Activated T-cell treated with anti-CD3 and anti-CD28 coated beads for 24 hours (primary cell): Measurements from ENCODE around the gene DNAH12.
"Not testable (repeated sequence)": the region's sequence is repeated elsewhere in the genome, so short reads cannot be mapped to it uniquely, and the experiment has no call there.

ENCODE experiments used
- DNase-seq: peaks from one replicate; pipeline ENCODE4 v3.0.0-alpha.2; 2020; ENCODE audit warnings: low read depth

DNAH12 gene

GRCh38 chr3:57538465-57538864 lies 5.7 kb downstream of the DNAH12 start:
- no peak for DNase-seq

DNA sequence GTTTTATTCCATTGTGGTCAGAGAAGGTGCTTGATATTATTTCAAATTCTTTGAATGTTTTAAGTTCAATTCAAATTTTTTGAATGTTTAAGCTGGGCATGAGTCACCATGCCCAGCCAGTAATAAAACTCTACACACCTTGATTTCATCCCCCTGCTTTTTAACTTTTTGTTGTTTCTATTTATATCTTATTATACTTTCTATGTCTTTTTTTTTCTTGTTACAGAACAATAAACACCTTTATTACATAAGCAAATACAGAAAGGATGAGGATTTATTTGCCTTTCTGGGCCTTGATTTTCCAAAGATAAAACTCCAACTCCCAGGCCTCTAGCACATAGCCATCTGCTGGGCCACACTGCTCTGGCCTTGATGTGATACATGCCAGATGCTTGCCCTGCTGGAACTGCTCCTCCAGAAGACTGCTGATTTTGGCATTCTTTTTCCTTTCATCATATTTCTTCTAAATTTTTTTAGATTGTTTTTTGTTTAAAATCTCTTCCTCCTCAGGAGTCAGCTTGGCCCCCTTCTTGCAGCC lies 14.0 kb downstream of the DNAH12 start:
- DNase-seq = no peak

DNA sequence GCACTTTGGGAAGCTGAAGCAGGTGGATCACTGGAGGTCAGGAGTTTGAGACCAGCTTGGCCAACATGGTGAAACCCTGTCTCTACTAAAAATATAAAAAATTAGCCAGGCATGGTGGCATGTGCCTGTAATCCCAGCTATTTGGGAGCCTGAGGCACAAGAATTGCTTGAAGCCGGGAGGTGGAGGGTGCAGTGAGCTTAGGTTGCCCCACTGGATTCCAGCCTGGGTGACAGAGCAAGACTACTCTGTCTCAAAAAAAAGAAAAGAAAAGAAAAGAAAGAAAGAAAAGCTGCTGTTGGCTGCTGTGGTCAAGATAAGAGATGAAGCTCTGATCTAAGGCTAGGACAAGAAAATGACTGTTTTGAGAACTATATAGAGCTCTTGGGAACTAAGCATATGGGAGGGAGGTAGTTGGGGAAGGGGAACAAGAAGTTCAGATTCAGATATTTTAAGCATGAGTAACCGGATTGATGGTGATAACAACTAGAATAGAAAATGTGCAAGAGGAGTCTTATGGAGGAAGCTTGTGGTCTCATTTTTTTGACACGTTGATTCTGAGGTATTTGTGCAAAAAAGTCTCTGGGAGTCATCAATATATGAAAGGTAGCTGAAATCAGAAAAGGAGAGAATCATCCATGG lies 25.7 kb downstream of the DNAH12 start:
- DNase-seq = no peak

- no peak for DNase-seq
Observed at GRCh38 chr3:57512166-57512565, 32.0 kb downstream of the DNAH12 start.

DNA sequence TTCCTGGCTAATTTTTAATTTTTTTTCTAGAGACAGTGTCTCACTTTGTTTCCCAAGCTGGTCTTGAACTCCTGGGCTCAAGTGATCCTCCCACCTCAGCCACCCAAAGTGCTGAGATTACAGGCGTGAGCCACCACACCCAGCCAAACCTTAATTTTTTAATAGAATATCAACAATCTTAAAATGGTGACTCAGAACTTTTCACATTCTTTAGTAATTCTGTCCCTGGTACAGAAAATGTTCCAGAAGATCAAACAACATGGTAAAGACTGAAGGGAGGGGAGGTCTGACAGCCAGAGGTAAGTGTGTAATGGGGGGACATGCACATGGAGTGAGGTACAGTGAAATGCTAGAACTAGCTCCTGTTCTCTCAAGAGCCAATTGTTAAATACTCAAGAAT lies 38.2 kb downstream of the DNAH12 start:
- no peak for DNase-seq

DNA sequence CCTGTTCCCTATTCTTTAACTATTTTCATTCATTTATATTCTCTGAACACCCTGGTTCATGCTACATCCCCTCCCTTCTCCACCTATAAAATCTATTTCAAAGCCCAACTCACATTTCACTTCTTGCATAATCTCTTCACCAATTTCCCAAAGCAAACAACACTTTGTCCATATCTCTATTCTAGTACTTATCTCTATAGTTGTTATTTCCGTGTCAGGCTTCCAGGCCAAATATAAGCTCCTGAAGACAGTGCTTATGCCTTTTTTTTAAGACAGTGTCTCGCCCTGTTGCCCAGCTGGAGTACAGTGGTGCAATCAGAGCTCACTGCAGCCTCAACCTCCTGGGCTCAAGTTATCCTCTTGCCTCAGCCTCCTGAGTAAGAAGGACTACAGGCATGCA lies 43.6 kb downstream of the DNAH12 start:
- DNase-seq = no peak

DNA sequence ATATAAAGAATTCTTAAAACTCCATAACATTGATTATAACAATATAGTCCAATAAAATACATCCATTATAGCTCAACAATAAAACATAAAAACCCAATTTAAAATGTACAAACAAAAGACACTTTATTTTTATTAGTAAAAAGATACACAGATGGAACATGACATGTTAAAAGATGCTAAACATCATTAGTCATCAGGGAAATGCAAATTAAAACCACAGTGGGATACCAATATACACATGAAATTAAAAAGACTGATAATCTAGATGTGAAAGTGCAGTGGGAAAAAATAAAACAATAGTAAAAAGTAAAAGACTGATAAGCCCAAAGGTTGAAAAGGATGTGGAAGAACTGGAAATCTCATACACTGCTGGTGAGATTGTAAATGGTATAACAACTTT lies 46.2 kb downstream of the DNAH12 start:
- DNase-seq = no peak

GRCh38 chr3:57484563-57484962 lies 59.6 kb downstream of the DNAH12 start:
- no peak for DNase-seq

DNA sequence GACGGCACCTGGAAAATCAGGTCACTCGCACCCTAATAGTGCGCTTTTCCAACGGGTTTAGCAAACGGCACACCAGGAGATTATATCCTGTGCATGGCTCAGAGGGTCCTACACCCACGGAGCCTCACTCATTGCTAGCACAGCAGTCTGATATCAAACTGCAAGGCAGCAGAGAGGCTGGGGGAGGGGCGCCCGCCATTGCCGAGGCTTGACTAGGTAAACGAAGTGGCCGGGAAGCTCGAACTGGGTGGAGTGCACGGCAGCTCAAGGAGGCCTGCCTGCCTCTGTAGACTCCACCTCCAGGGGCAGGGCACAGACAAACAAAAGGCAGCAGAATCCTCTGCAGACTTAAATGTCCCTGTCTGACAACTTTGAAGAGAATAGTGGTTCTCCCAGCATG lies 67.0 kb downstream of the DNAH12 start:
- DNase-seq = not testable (repeated sequence)

DNA sequence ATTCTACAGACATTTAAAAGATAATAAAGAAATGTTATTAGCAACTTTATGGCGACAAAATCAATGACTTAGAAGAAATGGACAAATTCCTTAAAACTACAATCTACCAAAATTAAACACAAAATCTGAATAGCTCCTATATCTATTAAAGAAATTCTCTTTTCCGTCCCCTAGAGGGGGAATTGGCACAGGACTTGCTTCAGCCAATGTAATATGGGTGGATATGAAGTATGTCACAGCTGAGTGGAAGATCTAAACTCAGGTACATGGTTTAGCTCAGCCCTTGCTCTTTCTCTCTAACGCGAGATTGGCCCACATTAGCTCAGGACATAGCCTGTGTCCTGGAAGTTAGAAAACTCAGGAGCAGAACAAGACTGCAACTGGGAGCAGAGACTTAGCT lies 79.3 kb downstream of the DNAH12 start:
- DNase-seq = no peak

GRCh38 chr3:57464011-57464410 lies 80.1 kb downstream of the DNAH12 start:
- DNase-seq = no peak

- no peak for DNase-seq
Observed at GRCh38 chr3:57451150-57451846, 92.8 kb downstream of the DNAH12 start.

GRCh38 chr3:57449276-57449847 lies 94.8 kb downstream of the DNAH12 start:
- not testable (repeated sequence) for DNase-seq

- not testable (repeated sequence) for DNase-seq
Observed at GRCh38 chr3:57448489-57448888, 95.7 kb downstream of the DNAH12 start.

GRCh38 chr3:57446318-57446841 lies 97.8 kb downstream of the DNAH12 start:
- DNase-seq = no peak

DNA sequence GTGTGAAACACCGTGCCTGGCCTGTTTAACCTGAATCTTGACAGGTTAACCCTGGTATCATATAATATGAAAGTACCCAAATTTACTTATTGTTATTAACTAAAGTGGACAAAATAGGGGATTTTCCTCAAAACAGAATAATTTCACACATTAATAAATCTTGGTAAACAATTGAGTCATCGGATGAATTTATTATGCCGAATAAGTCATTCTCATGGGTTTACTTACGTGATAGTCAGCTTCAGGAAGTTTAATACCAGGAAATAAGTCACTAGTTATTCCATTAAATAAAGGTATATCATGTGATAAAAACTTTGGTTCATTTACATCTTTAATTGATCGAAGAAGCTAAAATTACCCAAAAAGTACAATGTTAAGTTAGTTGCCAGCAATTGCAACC lies 99.7 kb downstream of the DNAH12 start:
- no peak for DNase-seq

DNA sequence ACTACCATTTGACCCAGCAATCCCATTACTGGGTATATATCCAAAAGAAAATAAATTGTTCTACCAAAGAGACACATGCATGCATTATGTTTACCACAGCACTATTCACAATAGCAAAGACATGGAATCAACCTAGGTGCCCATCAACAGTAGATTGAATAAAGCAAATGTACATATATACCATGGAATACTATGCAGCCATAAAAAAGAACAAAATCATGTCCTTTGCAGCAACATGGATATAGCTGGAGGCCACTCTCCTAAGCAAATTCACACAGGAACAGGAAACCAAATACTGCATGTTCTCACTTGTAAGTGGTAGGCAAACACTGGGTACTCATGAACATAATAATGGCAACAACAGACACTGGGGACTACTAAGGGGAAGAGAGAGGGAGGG lies 104.0 kb downstream of the DNAH12 start:
- DNase-seq = not testable (repeated sequence)

DNA sequence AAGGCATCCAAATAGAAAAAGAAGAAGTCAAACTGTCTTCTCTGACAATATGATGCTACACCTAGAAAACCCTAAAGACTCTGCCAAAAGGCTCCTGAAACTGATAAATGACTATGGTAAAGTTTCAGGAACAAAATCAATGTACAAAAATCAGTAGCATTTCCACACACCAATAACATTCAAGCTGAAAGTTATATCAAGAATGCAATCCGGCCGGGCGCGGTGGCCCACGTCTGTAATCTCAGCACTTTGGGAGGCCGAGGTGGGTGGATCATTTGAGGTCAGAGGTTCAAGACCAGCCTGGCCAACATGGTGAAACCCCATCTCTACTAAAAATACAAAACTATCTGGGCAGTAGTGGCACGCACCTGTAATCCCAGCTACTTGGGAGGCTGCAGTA lies 105.7 kb downstream of the DNAH12 start:
- not testable (repeated sequence) for DNase-seq

- no peak for DNase-seq
Observed at GRCh38 chr3:57436195-57436761, 107.9 kb downstream of the DNAH12 start.

DNA sequence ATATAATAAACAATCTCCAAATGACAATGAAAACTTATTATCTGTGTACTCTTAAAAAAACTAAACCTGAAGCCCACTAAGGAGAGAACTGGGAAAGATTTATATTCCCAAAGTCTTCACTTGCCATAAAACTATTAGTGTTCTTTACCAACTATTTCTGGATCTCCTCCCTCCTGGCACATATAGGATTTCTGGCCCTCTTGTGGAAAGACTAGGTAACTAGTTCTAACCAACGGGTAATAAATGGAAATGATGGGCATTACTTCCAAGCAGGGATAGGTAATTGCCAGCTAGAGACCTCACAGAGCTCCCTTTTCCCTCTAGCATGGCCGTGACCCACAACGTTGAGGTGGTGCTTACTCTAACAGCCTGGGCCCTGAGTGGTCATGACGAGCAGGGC lies 110.1 kb downstream of the DNAH12 start:
- DNase-seq = no peak

GRCh38 chr3:57423335-57423734 lies 120.8 kb downstream of the DNAH12 start:
- no peak for DNase-seq

- DNase-seq = no peak
Observed at GRCh38 chr3:57421336-57421735, 122.8 kb downstream of the DNAH12 start.

- no peak for DNase-seq
Observed at GRCh38 chr3:57420001-57420400, 124.1 kb downstream of the DNAH12 start.
